ENCODE measurements around the gene CEMIP.

The CEMIP gene

GRCh38 chr15:80778964-80779657 lies at the start of gene CEMIP:
CEMIP (plus strand) TSS chr15:80779370; CDS start chr15:80873880, 94,510 bp downstream.
- peak; percentile 88 for DNase-seq (ENCODE audit: low read depth)
- H3K4me3 ChIP-seq (ENCODE audit: low read length), result peak within 1 kb of the TSS; percentile 89
- TF ChIP-seq CTCF (conservative IDR thresholded peaks at IDR 0.05; ENCODE audit: low read length), result peak; percentile 48

- H3K4me3 ChIP-seq (ENCODE audit: low read length), result no peak overlapping the region
- no peak for DNase-seq (ENCODE audit: low read depth)
- TF ChIP-seq CTCF (conservative IDR thresholded peaks at IDR 0.05; ENCODE audit: low read length), result no peak
Observed at GRCh38 chr15:80730387-80730786, 48.8 kb upstream of the CEMIP start.

GRCh38 chr15:80730926-80731325 lies 48.2 kb upstream of the CEMIP start:
- DNase-seq (ENCODE audit: low read depth), result peak; percentile 11
- no peak overlapping the region for H3K4me3 ChIP-seq (ENCODE audit: low read length)
- TF ChIP-seq CTCF (conservative IDR thresholded peaks at IDR 0.05; ENCODE audit: low read length), result no peak

- DNase-seq (ENCODE audit: low read depth), result no peak
- TF ChIP-seq CTCF (conservative IDR thresholded peaks at IDR 0.05; ENCODE audit: low read length), result no peak
Observed at GRCh38 chr15:80732167-80732566, 47.0 kb upstream of the CEMIP start.

GRCh38 chr15:80732818-80733217 lies 46.4 kb upstream of the CEMIP start:
- no peak for DNase-seq (ENCODE audit: low read depth)
- H3K4me3 ChIP-seq (ENCODE audit: low read length), result no peak overlapping the region
- no peak for TF ChIP-seq CTCF (conservative IDR thresholded peaks at IDR 0.05; ENCODE audit: low read length)

More at GRCh38 chr15:80732167-80732566, 47.0 kb upstream of the CEMIP start:
- H3K4me3 ChIP-seq (ENCODE audit: low read length), result no peak overlapping the region

- no peak for DNase-seq (ENCODE audit: low read depth)
Observed at GRCh38 chr15:80733460-80733859, 45.7 kb upstream of the CEMIP start.

More at GRCh38 chr15:80733460-80733859, 45.7 kb upstream of the CEMIP start:
- TF ChIP-seq CTCF (conservative IDR thresholded peaks at IDR 0.05; ENCODE audit: low read length), result no peak
- H3K4me3 ChIP-seq (ENCODE audit: low read length), result no peak overlapping the region
